CD14-positive monocyte (primary cell): ENCODE data around the gene DTX1. TPM values are rescaled to one million over a fixed set of nuclear protein-coding genes. Genes with fewer than 3 reads are reported as not detected.

ENCODE experiments used
- DNase-seq, 3 donors: peaks; one replicate each; pipeline ENCODE4 v3.0.0-alpha.2; 2011 to 2022
- H2AFZ ChIP-seq: 2 replicates; pipeline ENCODE4 v1.6.0; 2012; ENCODE audit warnings: mild to moderate bottlenecking, low read depth, low read length, inconsistent platforms; ENCODE audit not compliant: insufficient read depth, poor library complexity, severe bottlenecking
- H3K27ac ChIP-seq, 2 donors: 1 replicate in 1 of 2; 2 replicates in 1 of 2; pipeline ENCODE4 v1.5.1; 2012 to 2013; ENCODE audit warnings: low read length in 2 of 2, control low read depth in 1 of 2, inconsistent platforms in 1 of 2, low read depth in 1 of 2, mild to moderate bottlenecking in 1 of 2
- H3K27me3 ChIP-seq, 2 donors: one replicate each; pipeline versions ENCODE4 v1.6.0 to v1.6.1; 2011 to 2013; ENCODE audit warnings: low read length in 2 of 2; ENCODE audit not compliant: control insufficient read depth in 2 of 2, insufficient read depth in 2 of 2
- H3K36me3 ChIP-seq, 2 donors: replicated peaks in 1 of 2; 1 replicate in 1 of 2; 2 replicates in 1 of 2; pipeline versions ENCODE4 v1.5.1 to v1.6.1; 2012 to 2013; ENCODE audit warnings: low read length in 2 of 2, control low read depth in 1 of 2, inconsistent platforms in 1 of 2, mild to moderate bottlenecking in 1 of 2; ENCODE audit not compliant: insufficient read depth in 2 of 2, control insufficient read depth in 1 of 2
- H3K4me1 ChIP-seq, 2 donors: 1 replicate in 1 of 2; 2 replicates in 1 of 2; pipeline versions ENCODE4 v1.5.1 to v1.6.1; 2012 to 2013; ENCODE audit warnings: low read length in 2 of 2, control low read depth in 1 of 2, inconsistent platforms in 1 of 2, mild to moderate bottlenecking in 1 of 2, moderate library complexity in 1 of 2; ENCODE audit not compliant: insufficient read depth in 2 of 2, control insufficient read depth in 1 of 2
- H3K4me2 ChIP-seq: replicated peaks from 2 replicates; pipeline ENCODE3; 2012; ENCODE audit warnings: low read length, moderate library complexity, mild to moderate bottlenecking; ENCODE audit not compliant: poor library complexity, severe bottlenecking; ENCODE audit errors: extremely low read depth
- H3K4me3 ChIP-seq, 3 experiments: fragments of 200-600 bp in 1 of 3; sonication (generic) in 1 of 3; replicated peaks in 1 of 3; 1 replicate in 2 of 3; 2 replicates in 1 of 3; pipeline ENCODE4 v1.5.1; 2011 to 2013; ENCODE audit warnings: low read length in 3 of 3, mild to moderate bottlenecking in 3 of 3, control low read depth in 2 of 3, low read depth in 2 of 3, inconsistent platforms in 1 of 3, moderate library complexity in 1 of 3
- H3K79me2 ChIP-seq: 2 replicates; pipeline ENCODE4 v1.6.0; 2012; ENCODE audit warnings: mild to moderate bottlenecking, control low read depth, inconsistent platforms, low read length, moderate library complexity; ENCODE audit not compliant: insufficient read depth
- H3K9ac ChIP-seq: 2 replicates; pipeline ENCODE4 v1.6.0; 2017; ENCODE audit warnings: low read length, mild to moderate bottlenecking; ENCODE audit not compliant: insufficient read depth, poor library complexity, severe bottlenecking
- H3K9me3 ChIP-seq, 2 donors: replicated peaks in 1 of 2; 1 replicate in 1 of 2; 2 replicates in 1 of 2; pipeline versions ENCODE4 v1.5.1 to v1.6.1; 2012 to 2013; ENCODE audit warnings: low read length in 2 of 2, control low read depth in 1 of 2; ENCODE audit not compliant: control insufficient read depth in 1 of 2, insufficient read depth in 1 of 2
- H4K20me1 ChIP-seq: 2 replicates; pipeline ENCODE4 v1.6.0; 2012; ENCODE audit warnings: mild to moderate bottlenecking, low read length, control low read depth, moderate library complexity; ENCODE audit not compliant: insufficient read depth
- H3K27ac Mint-ChIP-seq, 7 donors: one replicate each; pipeline ENCODE4 v1.8.0; 2020; ENCODE audit warnings: mild to moderate bottlenecking in 7 of 7, mixed read lengths in 7 of 7, moderate library complexity in 6 of 7, inconsistent platforms in 2 of 7
- H3K27me3 Mint-ChIP-seq, 3 donors: one replicate each; pipeline ENCODE4 v1.8.0; 2021 to 2022; ENCODE audit warnings: low read depth in 3 of 3, mild to moderate bottlenecking in 3 of 3, mixed read lengths in 3 of 3, moderate library complexity in 3 of 3, inconsistent platforms in 1 of 3
- H3K36me3 Mint-ChIP-seq, 2 donors: one replicate each; pipeline ENCODE4 v1.8.0; 2020; ENCODE audit warnings: mixed read lengths in 2 of 2, inconsistent platforms in 1 of 2, mild to moderate bottlenecking in 1 of 2
- H3K4me1 Mint-ChIP-seq: one replicate; pipeline ENCODE4 v1.8.0; 2020; ENCODE audit warnings: mild to moderate bottlenecking, mixed read lengths
- H3K4me3 Mint-ChIP-seq, 2 donors: one replicate each; pipeline ENCODE4 v1.8.0; 2020; ENCODE audit warnings: mild to moderate bottlenecking in 2 of 2, mixed read lengths in 2 of 2, moderate library complexity in 1 of 2
- H3K9me3 Mint-ChIP-seq, 7 donors: one replicate each; pipeline ENCODE4 v1.8.0; 2020 to 2022; ENCODE audit warnings: mixed read lengths in 7 of 7, mild to moderate bottlenecking in 6 of 7, moderate library complexity in 6 of 7, inconsistent platforms in 2 of 7
- CTCF ChIP-seq: fragments of 200-600 bp; IDR thresholded peaks from one replicate; pipeline ENCODE4 v1.8.0; 2022; ENCODE audit warnings: antibody characterized with exemption, mild to moderate bottlenecking
- WGBS: methylation state at CpG from one replicate; pipeline ENCODE4 v1.1.5; 2013; ENCODE audit warnings: missing lambda C conversion rate; ENCODE audit not compliant: insufficient coverage; 5-methylcytosine and 5-hydroxymethylcytosine counted together
- intact Hi-C, 2 donors: fragments of 100-400 bp; cut with micrococcal nuclease; formaldehyde crosslinking; loops; one replicate each; pipeline versions ENCODE4 v1.15.0 to v1.15.1; 2023
- polyA plus RNA-seq, 3 donors: library from polyadenylated mRNA; depleted of rRNA in 1 of 3; unstranded in 2 of 3; stranded (reverse) in 1 of 3; fragments of 300-500 nt in 2 of 3; fragments of >200 nt in 1 of 3; fragmentation: Illumina TruSeq in 2 of 3; gene quantifications; 1 replicate in 2 of 3; 2 replicates in 1 of 3; pipeline ENCODE4 v1.2.3, GENCODE V29; 2012 to 2021

Gene DTX1
- polyA plus RNA-seq, 3 donors: 0.04 TPM; not detected in 1

GRCh38 chr12:113134071-113134470, 77.5 kb downstream of the DTX1 start:
- H3K9me3 Mint-ChIP-seq: peaks cover 0 to 6% (median 0%) of the 10 kb centered on the region in 7 donors
- no peaks in the 10 kb centered on the region for H4K20me1 ChIP-seq
- no peak overlapping the region for H3K4me3 Mint-ChIP-seq
- DNase-seq: no peak
- H3K9ac ChIP-seq: no peak overlapping the region
- H3K4me3 ChIP-seq: no peak overlapping the region
- no peak overlapping the region for H3K27ac Mint-ChIP-seq
- no peaks in the 10 kb centered on the region for H3K36me3 ChIP-seq
- H2AFZ ChIP-seq: no peak overlapping the region
- no peak overlapping the region for H3K4me2 ChIP-seq
- intact Hi-C loops: no loop called here
- TF ChIP-seq CTCF: no peak
- H3K79me2 ChIP-seq: no peaks in the 10 kb centered on the region
- H3K4me1 ChIP-seq: peaks cover 7 to 11% of the 10 kb centered on the region in 2 donors
- peaks cover 17% of the 10 kb centered on the region for H3K4me1 Mint-ChIP-seq
- WGBS: 90% methylated on average over 1 of the region's 2 CpGs
- H3K27me3 Mint-ChIP-seq: peaks cover 27 to 50% (median 29%) of the 10 kb centered on the region in 3 donors
- no peak overlapping the region for H3K27ac ChIP-seq
- H3K27me3 ChIP-seq: peaks cover 0 to 25% of the 10 kb centered on the region in 2 donors
- H3K36me3 Mint-ChIP-seq: no peaks in the 10 kb centered on the region
- no peaks in the 10 kb centered on the region for H3K9me3 ChIP-seq

GRCh38 chr12:113134521-113134951, 78.0 kb downstream of the DTX1 start:
- H3K4me3 Mint-ChIP-seq: no peak overlapping the region
- 77% methylated on average over 6 of the region's 6 CpGs for WGBS

More at GRCh38 chr12:113134521-113134951, 78.0 kb downstream of the DTX1 start:
- intact Hi-C loops: no loop called here
- H4K20me1 ChIP-seq: no peaks in the 10 kb centered on the region
- TF ChIP-seq CTCF: no peak
- H3K9ac ChIP-seq: no peak overlapping the region
- no peaks in the 10 kb centered on the region for H3K36me3 ChIP-seq
- H3K4me2 ChIP-seq: no peak overlapping the region
- no peaks in the 10 kb centered on the region for H3K9me3 ChIP-seq
- peaks cover 7 to 11% of the 10 kb centered on the region in 2 donors for H3K4me1 ChIP-seq
- peaks cover 0 to 6% (median 0%) of the 10 kb centered on the region in 7 donors for H3K9me3 Mint-ChIP-seq
- H3K27me3 Mint-ChIP-seq: peaks cover 26 to 50% (median 27%) of the 10 kb centered on the region in 3 donors
- peaks cover 16% of the 10 kb centered on the region for H3K4me1 Mint-ChIP-seq
- no peak overlapping the region for H2AFZ ChIP-seq
- H3K27ac ChIP-seq: no peak overlapping the region
- peaks cover 0 to 25% of the 10 kb centered on the region in 2 donors for H3K27me3 ChIP-seq
- H3K4me3 ChIP-seq: no peak overlapping the region
- H3K36me3 Mint-ChIP-seq: no peaks in the 10 kb centered on the region
- H3K79me2 ChIP-seq: no peaks in the 10 kb centered on the region
- H3K27ac Mint-ChIP-seq: peak overlapping the region in 2 of 7 donors; percentile 40
- DNase-seq: no peak
